Naive B cell (primary cell): ENCODE measurements around the gene DOCK8. TPM values are rescaled to one million over a fixed set of nuclear protein-coding genes. Genes with fewer than 3 reads are reported as not detected.

Experiments used
- ATAC-seq, 2 donors: fragments of 150-1000 bp; cut with Tn5 transposase; 2 replicates each; pipeline ENCODE4 v1.10.0; 2021; ENCODE audit warnings: low read depth in 2 of 2, mild to moderate bottlenecking in 2 of 2, moderate library complexity in 2 of 2
- DNase-seq: peaks from one replicate; pipeline ENCODE4 v3.0.0; 2022
- H3K27ac Mint-ChIP-seq, 6 donors: one replicate each; pipeline ENCODE4 v1.8.0; 2020 to 2022; ENCODE audit warnings: mild to moderate bottlenecking in 6 of 6, mixed read lengths in 6 of 6, moderate library complexity in 5 of 6, inconsistent platforms in 2 of 6
- H3K27me3 Mint-ChIP-seq, 3 donors: one replicate each; pipeline ENCODE4 v1.8.0; 2021 to 2022; ENCODE audit warnings: mixed read lengths in 3 of 3, mild to moderate bottlenecking in 1 of 3
- H3K36me3 Mint-ChIP-seq, 2 donors: one replicate each; pipeline ENCODE4 v1.8.0; 2020 to 2022; ENCODE audit warnings: mixed read lengths in 2 of 2, inconsistent platforms in 1 of 2, mild to moderate bottlenecking in 1 of 2
- H3K4me1 Mint-ChIP-seq, 3 donors: one replicate each; pipeline ENCODE4 v1.8.0; 2020 to 2022; ENCODE audit warnings: mixed read lengths in 3 of 3, inconsistent platforms in 1 of 3, mild to moderate bottlenecking in 1 of 3, moderate library complexity in 1 of 3
- H3K4me3 Mint-ChIP-seq, 8 donors: one replicate each; pipeline ENCODE4 v1.8.0; 2020 to 2022; ENCODE audit warnings: mild to moderate bottlenecking in 8 of 8, mixed read lengths in 8 of 8, moderate library complexity in 8 of 8, inconsistent platforms in 2 of 8
- H3K9me3 Mint-ChIP-seq, 7 donors: one replicate each; pipeline ENCODE4 v1.8.0; 2020 to 2022; ENCODE audit warnings: mixed read lengths in 7 of 7, mild to moderate bottlenecking in 5 of 7, inconsistent platforms in 2 of 7, moderate library complexity in 1 of 7
- polyA plus RNA-seq, 6 donors: library from polyadenylated mRNA; unstranded; fragments of 300-500 nt; fragmentation: Illumina TruSeq; gene quantifications; one replicate each; pipeline ENCODE4 v1.2.3, GENCODE V29; 2021; ENCODE audit warnings: low read depth in 6 of 6

The DOCK8 gene
- polyA plus RNA-seq, 6 donors from 2014 or later, result 15.3 to 109 (median 76.5) TPM

DNA sequence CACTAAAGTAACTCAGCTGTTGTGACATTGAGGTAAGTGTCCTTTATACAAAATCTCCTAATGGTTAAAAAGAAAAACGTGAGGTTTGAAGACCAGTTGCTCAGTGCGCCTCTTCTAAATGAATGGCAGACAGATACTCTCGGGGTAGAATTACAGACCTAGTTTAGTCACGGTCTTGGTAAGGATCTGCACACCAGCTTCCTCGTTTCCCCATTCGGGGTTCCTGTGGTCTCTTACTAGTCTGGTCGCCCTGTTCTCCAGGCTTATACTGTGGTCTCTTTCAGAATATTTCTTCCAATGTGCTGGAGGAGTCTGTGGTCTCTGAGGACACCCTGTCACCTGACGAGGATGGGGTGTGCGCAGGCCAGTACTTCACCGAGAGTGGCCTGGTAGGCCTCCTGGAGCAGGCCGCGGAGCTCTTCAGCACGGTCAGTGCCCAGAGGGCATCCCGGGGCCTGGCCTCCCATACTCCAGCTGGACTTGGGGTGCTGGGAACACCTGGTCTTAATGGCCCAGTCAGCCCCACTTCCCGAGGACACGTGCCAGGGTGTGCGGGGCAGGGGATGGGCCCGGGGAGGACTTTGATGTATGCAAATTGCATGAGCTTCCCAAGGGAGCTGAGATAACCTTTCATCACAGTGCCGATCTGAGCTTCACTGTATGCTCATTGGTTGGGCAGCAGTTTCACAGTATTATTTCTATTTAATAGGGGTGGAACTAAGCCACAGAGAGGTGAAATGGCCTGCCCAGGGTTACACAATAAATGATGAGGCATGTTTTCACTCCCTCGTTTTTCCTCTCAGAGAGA lies 224.5 kb downstream of the DOCK8 start:
- H3K27ac Mint-ChIP-seq, result peak overlapping the region in 1 of 6 donors; percentile 40
- ATAC-seq (no peak), DNase-seq (no peak)
- peaks cover 41 to 45% of the 10 kb centered on the region in 2 donors for H3K36me3 Mint-ChIP-seq
- H3K27me3 Mint-ChIP-seq, result no peaks in the 10 kb centered on the region
- no peaks in the 10 kb centered on the region for H3K4me1 Mint-ChIP-seq
- no peaks in the 10 kb centered on the region for H3K9me3 Mint-ChIP-seq
- H3K4me3 Mint-ChIP-seq, result no peak overlapping the region

DNA sequence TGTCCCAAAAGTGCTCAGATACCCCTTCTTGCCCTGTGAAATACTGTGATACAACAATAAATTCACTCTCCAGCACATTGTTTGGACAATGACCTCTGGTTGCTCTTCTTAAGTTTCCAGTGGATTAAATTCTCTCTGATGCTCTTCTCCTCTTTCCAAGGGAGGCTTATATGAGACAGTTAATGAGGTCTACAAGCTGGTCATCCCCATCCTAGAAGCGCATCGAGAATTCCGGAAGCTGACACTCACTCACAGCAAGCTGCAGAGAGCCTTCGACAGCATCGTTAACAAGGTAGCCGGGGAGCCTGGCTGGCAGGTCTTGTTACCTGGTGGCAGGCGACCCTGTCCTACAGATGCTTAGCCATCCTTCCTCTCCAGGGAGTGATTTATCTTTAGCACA lies 226.5 kb downstream of the DOCK8 start:
- ATAC-seq (no peak), DNase-seq (no peak)
- no peaks in the 10 kb centered on the region for H3K4me1 Mint-ChIP-seq
- H3K36me3 Mint-ChIP-seq, result peaks cover 37% of the 10 kb centered on the region in 2 donors
- no peaks in the 10 kb centered on the region for H3K9me3 Mint-ChIP-seq
- no peak overlapping the region for H3K4me3 Mint-ChIP-seq
- no peaks in the 10 kb centered on the region for H3K27me3 Mint-ChIP-seq
- peak overlapping the region in 4 of 6 donors; percentile 15 to 39 (median 30) for H3K27ac Mint-ChIP-seq

DNA sequence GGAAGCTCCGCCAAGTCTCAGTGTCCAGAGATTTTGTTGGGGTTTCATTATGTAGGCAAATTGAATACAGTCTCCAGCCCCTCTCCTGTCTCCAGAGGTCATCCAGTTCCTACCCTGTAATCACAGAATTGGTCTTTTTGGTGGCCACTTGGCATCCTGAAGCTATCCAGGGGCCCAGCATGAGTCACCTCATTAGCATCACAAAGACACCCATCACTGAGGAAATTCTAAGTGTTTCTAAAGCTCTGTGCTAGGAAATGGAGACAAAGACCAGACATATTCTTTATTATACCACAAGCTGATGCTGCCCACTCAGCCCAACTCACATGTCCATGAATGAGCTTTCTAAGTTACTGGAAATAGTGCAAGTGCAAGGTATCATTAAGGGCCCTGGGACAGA lies 229.9 kb downstream of the DOCK8 start:
- H3K9me3 Mint-ChIP-seq, result no peaks in the 10 kb centered on the region
- H3K27me3 Mint-ChIP-seq, result no peaks in the 10 kb centered on the region
- peak overlapping the region in 1 of 6 donors; percentile 11 for H3K27ac Mint-ChIP-seq
- no peaks in the 10 kb centered on the region for H3K4me1 Mint-ChIP-seq
- no peak for DNase-seq
- peaks cover 33% of the 10 kb centered on the region in 2 donors for H3K36me3 Mint-ChIP-seq
- no peak overlapping the region for H3K4me3 Mint-ChIP-seq
- no peak for ATAC-seq

DNA sequence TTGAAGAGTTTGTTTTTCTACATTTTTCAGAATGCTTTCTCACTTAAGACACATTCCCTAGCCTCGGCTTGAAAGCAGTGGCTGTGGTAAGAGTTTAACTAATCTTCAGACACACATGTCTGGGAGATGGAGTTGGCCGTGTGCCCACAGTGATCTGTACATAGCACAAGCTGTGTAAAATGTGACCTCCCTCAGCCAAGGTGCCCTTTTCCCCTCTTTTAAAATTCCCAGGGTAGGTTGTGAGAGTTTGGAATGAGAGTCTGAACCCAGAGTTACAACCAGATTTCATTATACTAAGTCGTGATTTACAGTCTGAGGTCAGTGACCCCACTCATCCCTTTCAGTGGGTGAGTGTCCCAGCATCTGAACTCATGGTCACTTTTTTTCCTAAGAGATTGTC lies 230.4 kb downstream of the DOCK8 start:
- no peaks in the 10 kb centered on the region for H3K27me3 Mint-ChIP-seq
- H3K9me3 Mint-ChIP-seq, result no peaks in the 10 kb centered on the region
- no peak overlapping the region for H3K4me3 Mint-ChIP-seq
- H3K36me3 Mint-ChIP-seq, result peaks cover 31 to 32% of the 10 kb centered on the region in 2 donors
- ATAC-seq, result no peak
- peak overlapping the region in 3 of 6 donors; percentile 17 to 33 (median 18) for H3K27ac Mint-ChIP-seq
- H3K4me1 Mint-ChIP-seq, result no peaks in the 10 kb centered on the region
- DNase-seq, result no peak

DNA sequence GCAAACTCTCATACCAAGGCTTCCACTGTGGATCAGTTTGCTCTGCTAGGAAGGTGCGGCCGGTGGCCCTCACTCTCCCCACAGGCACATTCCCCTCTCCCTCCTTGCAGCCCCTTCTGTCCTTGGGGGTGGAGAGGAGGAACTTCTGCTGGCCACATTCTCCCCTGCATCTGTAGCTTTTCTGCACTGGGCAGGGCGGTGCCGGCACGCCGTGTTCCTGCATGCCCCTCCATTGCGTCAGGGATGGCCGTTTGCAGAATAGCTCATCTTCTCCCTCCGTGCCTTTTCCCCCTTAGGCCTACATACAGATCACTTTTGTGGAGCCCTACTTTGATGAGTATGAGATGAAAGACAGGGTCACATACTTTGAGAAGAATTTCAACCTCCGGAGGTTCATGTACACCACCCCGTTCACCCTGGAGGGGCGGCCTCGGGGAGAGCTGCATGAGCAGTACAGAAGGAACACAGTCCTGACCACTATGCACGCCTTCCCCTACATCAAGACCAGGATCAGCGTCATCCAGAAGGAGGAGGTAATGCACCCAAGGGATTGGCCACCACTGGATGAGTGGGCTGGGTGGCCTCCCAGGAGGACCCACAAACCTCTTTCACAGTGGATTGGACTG lies 231.5 kb downstream of the DOCK8 start:
- Mint-ChIP-seq H3K36me3 (peaks cover 19 to 26% of the 10 kb centered on the region in 2 donors), H3K27ac (peak overlapping the region in 3 of 6 donors; percentile 29 to 71 (median 62)), H3K4me1 (no peaks in the 10 kb centered on the region), H3K27me3 (no peaks in the 10 kb centered on the region), H3K4me3 (peak overlapping the region in 1 of 8 donors; percentile 10), H3K9me3 (no peaks in the 10 kb centered on the region)
- no peak for ATAC-seq
- DNase-seq, result no peak

DNA sequence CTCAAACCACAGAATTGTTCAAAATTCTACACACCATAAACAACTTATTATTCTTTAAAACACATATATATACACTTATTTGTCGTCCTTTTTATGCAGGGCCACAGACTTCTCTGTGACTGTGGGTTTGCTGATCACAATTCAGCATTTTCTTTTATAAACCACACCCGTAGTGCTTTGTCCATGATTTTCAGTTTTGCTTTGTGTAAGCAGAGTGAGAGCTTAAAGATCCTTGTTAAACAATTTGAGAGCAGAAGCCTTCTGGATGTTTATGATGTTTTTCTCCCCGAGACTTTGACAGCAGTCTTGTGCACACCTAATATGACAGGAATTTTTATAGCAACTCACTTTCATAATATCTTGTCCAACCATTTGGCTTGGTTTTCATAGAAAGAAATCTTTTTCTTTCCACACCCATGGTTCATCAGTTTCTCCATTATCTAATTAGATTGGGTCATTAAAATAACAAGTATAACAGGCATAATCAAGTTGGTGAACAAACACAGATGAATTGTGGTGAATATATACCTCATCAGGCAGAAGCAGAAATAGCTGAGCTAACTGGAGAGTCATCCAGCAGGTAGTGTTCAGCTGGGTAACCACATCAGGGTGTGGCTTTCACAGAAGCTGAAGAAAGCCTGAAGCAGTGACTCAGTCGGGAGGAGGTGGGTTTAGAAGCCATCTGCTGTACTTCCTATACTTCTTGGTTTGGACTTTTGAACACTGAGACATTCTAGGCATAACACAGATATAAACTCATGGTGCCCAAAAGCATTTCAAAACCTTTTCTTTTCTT lies 232.8 kb downstream of the DOCK8 start:
- ATAC-seq (peak in 1 of 2 donors; percentile 45), DNase-seq (no peak)
- H3K4me1 Mint-ChIP-seq, result no peaks in the 10 kb centered on the region
- no peaks in the 10 kb centered on the region for H3K27me3 Mint-ChIP-seq
- peak overlapping the region in 1 of 8 donors; percentile 9 for H3K4me3 Mint-ChIP-seq
- H3K36me3 Mint-ChIP-seq, result peaks cover 17 to 28% of the 10 kb centered on the region in 2 donors
- peak overlapping the region in 3 of 6 donors; percentile 1 to 56 (median 47) for H3K27ac Mint-ChIP-seq
- no peaks in the 10 kb centered on the region for H3K9me3 Mint-ChIP-seq

DNA sequence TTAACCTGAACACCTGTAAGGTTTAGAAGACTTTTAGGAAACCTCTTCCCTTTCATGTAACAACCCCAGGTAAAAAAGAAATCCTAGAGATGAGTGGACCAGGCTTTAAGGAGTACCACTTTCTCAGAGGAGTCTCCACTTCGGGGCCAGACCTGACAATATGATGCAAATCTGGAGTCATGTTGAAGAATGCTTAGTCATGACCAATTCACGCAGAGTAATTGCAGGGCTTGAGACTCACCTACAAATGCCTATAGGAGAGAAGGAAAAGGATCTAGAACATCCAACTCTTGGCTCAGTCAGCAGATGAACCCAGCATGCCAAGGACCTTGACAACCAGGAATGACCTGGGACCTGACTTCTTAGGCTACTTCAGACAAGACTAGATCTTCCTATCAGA lies 235.4 kb downstream of the DOCK8 start:
- no peaks in the 10 kb centered on the region for H3K27me3 Mint-ChIP-seq
- DNase-seq (no peak), ATAC-seq (no peak)
- no peaks in the 10 kb centered on the region for H3K9me3 Mint-ChIP-seq
- peak overlapping the region in 1 of 6 donors; percentile 59 for H3K27ac Mint-ChIP-seq
- peak overlapping the region in 1 of 8 donors; percentile 29 for H3K4me3 Mint-ChIP-seq
- peaks cover 18 to 27% of the 10 kb centered on the region in 2 donors for H3K36me3 Mint-ChIP-seq
- H3K4me1 Mint-ChIP-seq, result no peaks in the 10 kb centered on the region

DNA sequence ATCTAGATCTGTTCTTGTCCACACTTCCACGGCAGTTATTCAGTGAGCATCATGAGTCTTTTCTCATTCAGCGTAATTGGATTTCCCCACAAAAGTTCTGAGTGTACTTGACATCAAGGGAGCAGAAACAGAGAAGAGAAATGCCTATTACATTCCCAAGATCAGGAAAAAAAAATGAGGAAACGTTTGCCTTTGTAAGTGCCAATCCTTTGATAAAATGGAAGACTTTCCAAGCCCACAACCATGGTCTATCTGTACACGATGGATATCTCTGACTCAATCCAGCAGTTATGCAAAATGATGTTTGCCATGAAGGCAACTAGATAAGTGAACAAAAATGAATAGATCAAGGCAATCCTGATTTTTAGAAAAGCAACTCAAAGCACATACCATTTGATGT lies 235.9 kb downstream of the DOCK8 start:
- DNase-seq (no peak), ATAC-seq (no peak)
- Mint-ChIP-seq H3K4me3 (no peak overlapping the region), H3K27me3 (no peaks in the 10 kb centered on the region), H3K36me3 (peaks cover 17 to 22% of the 10 kb centered on the region in 2 donors), H3K4me1 (no peaks in the 10 kb centered on the region), H3K27ac (peak overlapping the region in 2 of 6 donors; percentile 59 to 72), H3K9me3 (no peaks in the 10 kb centered on the region)

DNA sequence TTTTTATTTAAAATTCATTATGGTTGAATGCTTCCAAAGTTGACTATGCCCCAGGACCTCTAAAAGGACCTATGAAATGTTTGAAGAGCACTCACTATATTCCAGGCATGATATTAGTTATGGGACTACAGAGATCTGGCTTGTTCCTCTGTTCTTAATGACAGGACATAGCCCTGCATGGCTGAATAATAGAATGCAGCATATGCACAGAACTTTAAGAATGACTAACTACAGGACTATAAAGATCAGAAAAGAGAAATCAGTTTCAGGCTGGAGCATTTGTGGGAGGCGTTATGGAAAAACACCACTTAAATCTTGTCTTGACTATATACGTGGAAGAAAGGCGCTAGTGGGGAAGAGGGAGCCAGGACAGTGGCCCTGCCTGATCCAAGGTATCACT lies 239.2 kb downstream of the DOCK8 start:
- H3K27me3 Mint-ChIP-seq, result no peaks in the 10 kb centered on the region
- no peak for ATAC-seq
- no peaks in the 10 kb centered on the region for H3K4me1 Mint-ChIP-seq
- no peak overlapping the region for H3K4me3 Mint-ChIP-seq
- peaks cover 9 to 27% of the 10 kb centered on the region in 2 donors for H3K36me3 Mint-ChIP-seq
- no peak overlapping the region for H3K27ac Mint-ChIP-seq
- no peak for DNase-seq
- no peaks in the 10 kb centered on the region for H3K9me3 Mint-ChIP-seq

DNA sequence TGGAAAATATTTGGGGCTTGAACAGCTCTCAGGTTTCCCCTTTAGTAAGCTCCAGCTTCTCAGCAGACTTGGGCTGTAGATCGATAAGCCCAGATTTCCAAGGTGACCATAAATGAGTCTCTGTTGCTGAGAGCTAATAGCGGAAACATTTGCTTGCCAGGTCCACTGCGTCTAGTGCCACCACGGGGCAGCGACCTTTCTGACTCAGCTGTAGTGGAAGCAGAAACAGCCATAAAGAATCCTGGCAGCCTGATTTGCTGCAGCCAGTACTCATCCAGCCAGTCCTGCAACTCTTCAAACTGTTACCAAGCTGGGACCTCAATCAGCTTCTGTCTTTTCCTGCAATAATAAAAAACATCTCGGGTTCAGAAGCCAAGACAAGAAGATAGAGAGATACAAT lies 241.7 kb downstream of the DOCK8 start:
- no peak for ATAC-seq
- peaks cover 9 to 22% of the 10 kb centered on the region in 2 donors for H3K36me3 Mint-ChIP-seq

DNA sequence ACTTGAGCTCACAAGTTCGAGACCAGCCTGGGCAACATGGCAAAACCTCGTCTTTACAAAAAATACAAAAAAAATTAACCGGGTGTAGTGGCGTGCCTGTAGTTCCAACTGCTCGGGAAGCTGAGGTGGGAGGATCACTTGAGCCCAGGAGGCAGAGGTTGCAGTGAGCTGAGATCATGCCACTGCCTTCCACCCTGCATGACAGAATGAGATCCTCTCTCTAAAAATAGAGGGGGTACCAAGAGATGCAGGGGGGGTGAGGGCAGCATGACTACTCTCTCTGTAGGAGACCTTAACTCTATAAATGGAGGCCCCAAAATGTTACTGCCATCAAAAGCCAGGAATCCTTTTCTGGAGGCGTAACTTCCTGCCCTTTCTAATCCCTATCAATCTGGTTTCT lies 243.9 kb downstream of the DOCK8 start:
- H3K4me3 Mint-ChIP-seq, result no peak overlapping the region
- H3K9me3 Mint-ChIP-seq, result no peaks in the 10 kb centered on the region
- H3K36me3 Mint-ChIP-seq, result peaks cover 16 to 23% of the 10 kb centered on the region in 2 donors
- peak overlapping the region in 3 of 6 donors; percentile 23 to 81 (median 47) for H3K27ac Mint-ChIP-seq
- ATAC-seq (no peak), DNase-seq (no peak)
- no peaks in the 10 kb centered on the region for H3K27me3 Mint-ChIP-seq
- peaks cover 0 to 12% (median 6%) of the 10 kb centered on the region in 3 donors for H3K4me1 Mint-ChIP-seq

More for the DNA sequence above, 241.7 kb downstream of the DOCK8 start:
- peaks cover 0 to 8% (median 6%) of the 10 kb centered on the region in 3 donors for H3K4me1 Mint-ChIP-seq
- no peaks in the 10 kb centered on the region for H3K9me3 Mint-ChIP-seq
- no peaks in the 10 kb centered on the region for H3K27me3 Mint-ChIP-seq
- no peak overlapping the region for H3K27ac Mint-ChIP-seq
- H3K4me3 Mint-ChIP-seq, result no peak overlapping the region
- DNase-seq, result no peak

DNA sequence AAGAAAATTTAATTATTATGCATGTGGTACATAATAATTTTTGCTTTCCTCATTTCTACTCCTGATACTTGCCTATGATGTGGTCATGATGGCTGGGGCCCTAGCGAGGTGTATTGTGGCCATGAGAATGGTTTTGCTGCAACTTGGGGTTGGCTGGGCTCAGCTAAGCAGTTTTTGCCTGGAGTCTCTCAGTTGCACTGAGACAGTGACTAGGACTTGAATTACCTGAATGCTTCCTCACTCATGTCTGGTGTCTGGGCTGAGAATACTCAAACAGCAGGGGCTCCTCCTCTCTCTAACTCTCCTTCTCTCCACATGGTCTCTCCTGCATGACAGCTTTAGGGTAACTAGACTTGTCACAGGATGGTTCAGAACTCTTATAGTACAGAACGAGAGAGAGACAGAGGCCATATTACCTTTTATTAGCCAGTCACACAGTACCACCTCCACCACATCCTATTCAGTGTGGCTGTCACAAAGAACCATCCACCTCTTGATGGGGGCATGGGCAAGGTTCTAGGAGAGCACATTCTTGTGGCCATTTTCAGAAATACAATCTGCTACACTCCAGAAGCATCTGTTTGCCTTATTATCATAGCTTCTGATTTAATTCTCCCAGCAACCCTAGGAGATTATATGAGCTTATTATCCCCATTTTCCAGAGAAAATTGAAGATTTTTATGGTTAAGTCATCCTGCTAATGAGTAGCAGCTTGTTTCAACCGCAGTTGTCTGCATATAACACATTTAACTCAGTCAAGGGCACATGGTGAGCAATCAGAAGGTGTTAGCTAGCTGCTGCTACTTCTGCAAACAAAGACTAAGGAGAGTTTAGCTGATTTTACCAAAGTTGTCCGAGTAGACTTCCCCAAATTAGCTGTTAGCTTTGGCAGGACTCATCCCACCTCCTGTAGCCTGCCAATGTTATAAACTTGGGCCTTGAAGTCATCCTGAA lies 245.1 kb downstream of the DOCK8 start:
- no peak for ATAC-seq
- H3K27me3 Mint-ChIP-seq, result no peaks in the 10 kb centered on the region
- H3K27ac Mint-ChIP-seq, result peak overlapping the region in 4 of 6 donors; percentile 14 to 62 (median 22)
- H3K4me3 Mint-ChIP-seq, result peak overlapping the region in 1 of 8 donors; percentile 16
- H3K9me3 Mint-ChIP-seq, result no peaks in the 10 kb centered on the region
- H3K36me3 Mint-ChIP-seq, result peaks cover 11 to 26% of the 10 kb centered on the region in 2 donors
- H3K4me1 Mint-ChIP-seq, result peaks cover 0 to 12% (median 6%) of the 10 kb centered on the region in 3 donors
- DNase-seq, result no peak
